ENCODE results near the gene TMEM151B.

- TF ChIP-seq CTCF (IDR thresholded peaks at IDR 0.05) (no peak), POLR2A (IDR thresholded peaks at IDR 0.05) (no peak)
These were observed 41.5 kb downstream of the TMEM151B start for GRCh38 chr6:44311767-44312166.
